ENCODE results near the gene USP32.
"Not testable (repeated sequence)": the region's sequence is repeated elsewhere in the genome, so short reads cannot be mapped to it uniquely, and the experiment has no call there.

Gene USP32

DNA sequence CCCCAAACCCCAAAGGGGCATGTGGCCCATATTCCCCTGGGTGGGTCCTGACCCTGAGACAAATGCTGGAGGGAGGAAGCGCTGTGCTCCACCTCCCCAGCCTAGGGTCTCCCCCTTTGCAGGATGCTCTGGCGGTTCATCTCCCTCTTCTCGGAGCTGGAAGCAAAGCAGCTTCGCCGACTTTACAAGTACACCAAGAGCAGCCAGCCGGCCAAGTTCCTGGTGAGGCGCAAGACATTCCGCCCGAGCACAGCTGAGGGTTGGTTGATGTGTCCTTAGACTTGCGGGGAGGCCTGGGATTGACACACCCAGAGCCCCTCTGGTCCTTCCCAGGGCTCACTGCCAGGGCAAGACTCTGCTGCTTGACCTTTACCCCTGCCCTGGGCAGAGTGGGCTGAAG lies 34.7 kb upstream of the USP32 start:
- DNase-seq (ENCODE audit: low spot score): no peak
- TF ChIP-seq, protein P1, sequence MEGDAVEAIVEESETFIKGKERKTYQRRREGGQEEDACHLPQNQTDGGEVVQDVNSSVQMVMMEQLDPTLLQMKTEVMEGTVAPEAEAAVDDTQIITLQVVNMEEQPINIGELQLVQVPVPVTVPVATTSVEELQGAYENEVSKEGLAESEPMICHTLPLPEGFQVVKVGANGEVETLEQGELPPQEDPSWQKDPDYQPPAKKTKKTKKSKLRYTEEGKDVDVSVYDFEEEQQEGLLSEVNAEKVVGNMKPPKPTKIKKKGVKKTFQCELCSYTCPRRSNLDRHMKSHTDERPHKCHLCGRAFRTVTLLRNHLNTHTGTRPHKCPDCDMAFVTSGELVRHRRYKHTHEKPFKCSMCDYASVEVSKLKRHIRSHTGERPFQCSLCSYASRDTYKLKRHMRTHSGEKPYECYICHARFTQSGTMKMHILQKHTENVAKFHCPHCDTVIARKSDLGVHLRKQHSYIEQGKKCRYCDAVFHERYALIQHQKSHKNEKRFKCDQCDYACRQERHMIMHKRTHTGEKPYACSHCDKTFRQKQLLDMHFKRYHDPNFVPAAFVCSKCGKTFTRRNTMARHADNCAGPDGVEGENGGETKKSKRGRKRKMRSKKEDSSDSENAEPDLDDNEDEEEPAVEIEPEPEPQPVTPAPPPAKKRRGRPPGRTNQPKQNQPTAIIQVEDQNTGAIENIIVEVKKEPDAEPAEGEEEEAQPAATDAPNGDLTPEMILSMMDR (IDR thresholded peaks at IDR 0.05; ENCODE audit: borderline replicate concordance, control extremely low read depth, extremely low read depth, insufficient read depth, missing control alignments): no peak
- in situ Hi-C loops (cut with MboI; ENCODE audit: low sequenced_read_pairs, unreplicated experiment): no loop called here

DNA sequence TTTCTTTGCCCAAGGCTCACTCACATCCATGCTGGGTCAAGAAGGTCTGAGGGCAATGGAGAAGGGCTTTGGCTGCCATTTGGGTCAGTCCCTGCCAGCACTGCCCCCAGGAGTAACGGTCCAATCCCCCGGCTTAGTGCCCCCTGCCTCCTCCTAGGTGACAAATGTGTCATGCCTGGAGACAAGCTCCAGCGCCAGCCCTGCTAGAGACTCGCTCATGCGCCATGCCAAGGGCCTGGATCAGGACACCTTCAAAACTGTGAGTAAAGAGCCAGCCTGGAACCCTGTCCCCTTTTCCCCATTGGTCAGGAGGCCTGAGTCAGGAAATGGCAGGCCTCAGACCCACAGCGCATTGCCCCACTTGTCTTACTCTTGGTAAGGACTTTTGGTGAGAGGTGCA lies 33.7 kb upstream of the USP32 start:
- TF ChIP-seq, protein P1 (IDR thresholded peaks at IDR 0.05; ENCODE audit: borderline replicate concordance, control extremely low read depth, extremely low read depth, insufficient read depth, missing control alignments): no peak
- DNase-seq (ENCODE audit: low spot score): no peak
- in situ Hi-C loops (cut with MboI; ENCODE audit: low sequenced_read_pairs, unreplicated experiment): no loop called here

DNA sequence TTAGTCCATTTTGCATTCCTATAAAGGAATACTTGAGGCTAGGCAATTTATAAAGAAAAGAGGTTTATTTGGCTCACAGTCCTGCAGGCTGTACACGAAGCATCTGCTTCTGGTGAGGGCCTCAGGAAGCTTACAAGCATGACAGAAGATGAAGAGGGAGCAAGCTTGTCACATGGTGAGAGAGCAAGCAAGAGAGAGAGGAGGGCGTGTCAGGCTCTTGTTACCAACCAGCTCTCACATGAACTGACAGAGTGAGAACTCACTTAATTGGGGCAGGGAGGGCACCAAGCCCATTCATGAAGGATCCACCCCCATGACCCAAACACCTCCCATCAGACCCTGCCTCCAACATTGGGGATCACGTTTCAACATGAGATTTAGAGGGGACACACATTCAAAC lies 31.9 kb upstream of the USP32 start:
- DNase-seq (ENCODE audit: low spot score): no peak
- in situ Hi-C loops (cut with MboI; ENCODE audit: low sequenced_read_pairs, unreplicated experiment): loop anchor here (25.0 kb wide), 1 partner anchor 287 kb away; the partner anchor contains the start of gene CA4
- TF ChIP-seq, protein P1 (IDR thresholded peaks at IDR 0.05; ENCODE audit: borderline replicate concordance, control extremely low read depth, extremely low read depth, insufficient read depth, missing control alignments): no peak

DNA sequence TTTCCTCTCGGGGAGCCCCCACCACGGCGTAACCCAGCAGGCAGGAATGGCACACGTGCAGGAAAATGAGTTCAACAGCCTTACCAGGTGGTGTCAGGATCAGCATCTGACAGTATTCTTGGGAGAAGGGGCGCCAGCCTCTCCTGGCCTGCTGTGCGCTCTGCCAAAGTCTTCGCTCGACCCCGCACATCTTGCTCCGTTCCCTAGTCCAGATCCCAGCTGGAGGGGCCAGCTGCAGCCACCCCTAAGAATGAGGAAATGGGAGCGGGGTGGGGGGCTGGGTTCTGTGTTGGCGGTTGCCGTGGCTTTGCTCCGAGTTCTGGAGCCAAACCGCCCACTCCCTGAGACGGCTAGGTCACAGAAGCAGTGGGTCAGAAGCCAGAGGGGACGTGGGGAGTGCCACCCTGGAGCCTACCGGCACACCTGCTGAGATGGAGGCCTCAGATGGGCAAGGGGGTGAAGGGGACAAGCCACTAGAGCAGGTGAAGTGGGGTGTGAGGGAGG lies 30.3 kb upstream of the USP32 start, which contains the start of gene CHCT1:
CHCT1 (plus strand) TSS at position 328 of the 504 bp plus-strand sequence; CDS start at position 432, 104 bp downstream.
- no peak for DNase-seq (ENCODE audit: low spot score)
- in situ Hi-C loops (cut with MboI; ENCODE audit: low sequenced_read_pairs, unreplicated experiment): loop anchor here (25.0 kb wide), 1 partner anchor 285 kb away; the partner anchor contains the start of gene CA4
- TF ChIP-seq, protein P1 (IDR thresholded peaks at IDR 0.05; ENCODE audit: borderline replicate concordance, control extremely low read depth, extremely low read depth, insufficient read depth, missing control alignments): no peak

DNA sequence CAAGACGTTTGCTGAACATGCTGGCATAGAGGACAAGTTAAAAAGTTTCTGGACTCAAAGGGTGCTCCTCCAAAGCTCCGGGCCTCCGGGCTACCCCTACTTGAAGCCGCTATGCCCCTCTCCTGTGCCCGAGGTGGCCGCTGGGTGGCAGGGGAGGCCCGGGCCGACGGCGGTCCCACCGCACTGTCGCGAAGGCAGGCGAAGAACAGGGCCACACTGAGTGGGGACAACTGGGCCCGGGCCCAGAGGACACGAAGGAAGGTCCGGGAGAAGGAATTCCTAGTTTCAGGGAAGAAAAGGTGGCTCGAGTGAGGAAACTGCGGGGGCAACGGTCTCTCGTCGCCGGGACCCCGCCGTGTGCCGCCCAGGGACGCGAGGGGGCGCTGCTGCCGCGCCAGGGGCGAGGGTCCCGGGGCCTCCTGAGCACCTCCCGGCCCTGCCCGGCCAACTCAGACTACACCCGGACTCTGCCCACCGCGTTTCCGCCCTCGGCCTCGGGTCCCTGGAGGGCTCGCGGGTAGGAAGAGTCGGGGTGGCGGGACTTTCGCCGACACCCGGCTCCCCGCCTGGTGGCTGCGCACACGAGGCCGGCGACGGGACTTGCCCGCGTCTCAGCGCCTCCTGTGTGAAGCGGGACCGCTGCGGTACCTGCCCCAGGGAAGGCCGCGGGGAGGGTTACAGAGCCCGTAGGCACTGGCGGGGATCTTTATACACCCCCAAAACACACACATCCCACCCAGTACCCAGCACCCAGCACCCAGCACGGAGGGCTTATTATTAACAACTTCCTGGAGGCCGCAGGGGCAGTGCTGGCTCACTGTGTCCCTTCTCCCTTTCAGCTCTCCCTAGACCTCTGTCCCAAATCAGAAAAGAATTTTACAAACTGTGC lies 29.6 kb upstream of the USP32 start:
- in situ Hi-C loops (cut with MboI; ENCODE audit: low sequenced_read_pairs, unreplicated experiment): loop anchor here (25.0 kb wide), 1 partner anchor 284 kb away; the partner anchor contains the start of gene CA4
- DNase-seq (ENCODE audit: low spot score): peak; percentile 89
- TF ChIP-seq, protein P1 (IDR thresholded peaks at IDR 0.05; ENCODE audit: borderline replicate concordance, control extremely low read depth, extremely low read depth, insufficient read depth, missing control alignments): peak; percentile 86

DNA sequence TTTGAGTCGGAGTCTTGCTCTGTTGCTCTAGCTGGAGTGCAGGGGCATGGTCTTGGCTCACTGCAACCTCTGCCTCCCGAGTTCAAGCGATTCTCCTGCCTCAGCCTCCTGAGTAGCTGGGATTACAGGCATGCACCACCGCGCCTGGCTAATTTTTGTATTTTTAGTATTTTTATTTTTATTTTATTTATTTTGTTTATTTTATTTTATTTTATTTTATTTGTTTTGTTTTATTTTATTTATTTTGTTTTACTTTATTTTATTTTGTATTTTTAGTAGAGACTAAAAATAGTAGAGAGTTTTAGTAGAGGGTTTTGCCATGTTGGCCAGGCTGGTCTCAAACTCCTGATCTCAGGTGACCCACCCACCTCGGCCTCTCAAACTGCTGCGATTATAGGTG lies 27.9 kb upstream of the USP32 start:
- in situ Hi-C loops (cut with MboI; ENCODE audit: low sequenced_read_pairs, unreplicated experiment): loop anchor here (25.0 kb wide), 1 partner anchor 283 kb away; the partner anchor contains the start of gene CA4
- DNase-seq (ENCODE audit: low spot score): not testable (repeated sequence)

DNA sequence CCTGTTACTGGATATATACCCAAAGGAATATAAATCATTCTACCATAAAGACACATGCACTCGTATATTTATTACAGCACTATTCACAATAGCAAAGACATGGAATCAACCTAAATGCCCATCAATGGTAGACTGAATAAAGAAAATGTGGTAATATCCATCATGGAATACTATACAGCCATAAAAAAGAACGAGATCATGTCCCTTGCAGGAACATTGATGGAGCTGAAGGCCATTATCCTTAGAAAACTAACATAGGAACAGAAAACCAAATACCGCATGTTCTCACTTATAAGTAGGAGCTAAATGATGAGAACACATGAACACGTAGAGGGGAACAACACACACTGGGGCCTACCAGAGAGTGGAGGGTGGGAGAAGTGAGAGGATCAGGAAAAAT lies 27.1 kb upstream of the USP32 start:
- in situ Hi-C loops (cut with MboI; ENCODE audit: low sequenced_read_pairs, unreplicated experiment): loop anchor here (25.0 kb wide), 1 partner anchor 282 kb away; the partner anchor contains the start of gene CA4

More for the DNA sequence above, 27.1 kb upstream of the USP32 start:
- DNase-seq (ENCODE audit: low spot score): not testable (repeated sequence)

Measured in GM13976 (cell line).